ENCODE results near the gene SNTB2.

The SNTB2 gene

DNA sequence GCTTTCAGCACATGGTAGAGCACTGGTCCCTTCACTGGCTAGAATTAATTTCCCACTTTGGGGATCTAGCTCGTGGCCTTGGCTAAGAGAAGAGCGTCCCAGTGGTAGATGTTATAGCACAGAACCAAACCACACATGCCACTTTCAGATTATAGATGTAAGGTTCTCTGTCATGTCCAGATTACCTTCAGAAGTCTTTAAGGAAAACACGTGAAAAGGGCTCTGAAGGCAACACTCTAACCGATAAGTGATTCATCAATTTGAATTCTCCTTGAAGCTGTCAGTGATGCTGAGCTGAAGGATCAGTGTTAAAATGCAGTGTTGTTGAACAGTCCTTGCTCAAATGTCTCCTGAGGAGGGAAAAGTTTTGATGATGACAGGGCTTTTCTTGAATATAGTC lies 80.7 kb downstream of the SNTB2 start:
- Histone ChIP-seq H3K27me3 (ENCODE audit: insufficient read depth, low read depth) (no peaks in the 10 kb centered on the region), H3K27ac (no peak overlapping the region), H3K4me1 (ENCODE audit: low read depth, poor library complexity, severe bottlenecking) (peaks cover 19% of the 10 kb centered on the region), H3K36me3 (ENCODE audit: insufficient read depth) (no peaks in the 10 kb centered on the region), H3K4me3 (IDR thresholded peaks at IDR 0.05; ENCODE audit: insufficient read depth, low read depth, low read length) (no peak overlapping the region), H2AFZ (ENCODE audit: low read depth) (no peak overlapping the region), H3K9ac (no peak overlapping the region), H3K79me2 (ENCODE audit: insufficient read depth, low read depth) (no peaks in the 10 kb centered on the region), H3K4me2 (no peak overlapping the region), H4K20me1 (ENCODE audit: insufficient read depth) (no peaks in the 10 kb centered on the region)
- TF ChIP-seq, protein P1, sequence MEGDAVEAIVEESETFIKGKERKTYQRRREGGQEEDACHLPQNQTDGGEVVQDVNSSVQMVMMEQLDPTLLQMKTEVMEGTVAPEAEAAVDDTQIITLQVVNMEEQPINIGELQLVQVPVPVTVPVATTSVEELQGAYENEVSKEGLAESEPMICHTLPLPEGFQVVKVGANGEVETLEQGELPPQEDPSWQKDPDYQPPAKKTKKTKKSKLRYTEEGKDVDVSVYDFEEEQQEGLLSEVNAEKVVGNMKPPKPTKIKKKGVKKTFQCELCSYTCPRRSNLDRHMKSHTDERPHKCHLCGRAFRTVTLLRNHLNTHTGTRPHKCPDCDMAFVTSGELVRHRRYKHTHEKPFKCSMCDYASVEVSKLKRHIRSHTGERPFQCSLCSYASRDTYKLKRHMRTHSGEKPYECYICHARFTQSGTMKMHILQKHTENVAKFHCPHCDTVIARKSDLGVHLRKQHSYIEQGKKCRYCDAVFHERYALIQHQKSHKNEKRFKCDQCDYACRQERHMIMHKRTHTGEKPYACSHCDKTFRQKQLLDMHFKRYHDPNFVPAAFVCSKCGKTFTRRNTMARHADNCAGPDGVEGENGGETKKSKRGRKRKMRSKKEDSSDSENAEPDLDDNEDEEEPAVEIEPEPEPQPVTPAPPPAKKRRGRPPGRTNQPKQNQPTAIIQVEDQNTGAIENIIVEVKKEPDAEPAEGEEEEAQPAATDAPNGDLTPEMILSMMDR (conservative IDR thresholded peaks at IDR 0.05; ENCODE audit: low read depth, low read length) = no peak

DNA sequence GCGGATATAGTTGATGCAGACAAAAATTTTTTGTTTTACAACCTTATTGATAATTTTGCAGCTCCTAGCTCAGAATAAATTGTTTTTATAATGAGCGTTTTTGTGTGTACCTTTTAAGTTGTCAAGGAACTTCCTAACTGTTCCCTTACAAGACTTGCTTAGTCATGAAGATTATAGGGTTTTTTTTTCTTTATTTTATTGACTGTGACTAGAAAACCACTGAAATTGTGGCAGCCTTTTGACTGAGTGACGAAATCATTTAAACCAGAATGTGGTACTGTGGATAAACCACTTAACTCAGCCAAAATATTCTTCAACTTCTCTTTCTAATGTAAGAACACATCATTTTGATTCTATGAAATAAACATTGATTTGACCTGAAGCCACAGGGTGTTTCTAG lies 83.4 kb downstream of the SNTB2 start:
- Histone ChIP-seq H3K4me1 (ENCODE audit: low read depth, poor library complexity, severe bottlenecking) (peaks cover 19% of the 10 kb centered on the region), H3K36me3 (ENCODE audit: insufficient read depth) (no peaks in the 10 kb centered on the region), H3K27me3 (ENCODE audit: insufficient read depth, low read depth) (no peaks in the 10 kb centered on the region), H3K4me2 (no peak overlapping the region; the same call in 1 of the 2 replicates), H2AFZ (ENCODE audit: low read depth) (no peak overlapping the region), H3K79me2 (ENCODE audit: insufficient read depth, low read depth) (no peaks in the 10 kb centered on the region), H3K27ac (no peak overlapping the region), H4K20me1 (ENCODE audit: insufficient read depth) (no peaks in the 10 kb centered on the region), H3K4me3 (IDR thresholded peaks at IDR 0.05; ENCODE audit: insufficient read depth, low read depth, low read length) (no peak overlapping the region), H3K9ac (no peak overlapping the region)
- TF ChIP-seq, protein P1 (conservative IDR thresholded peaks at IDR 0.05; ENCODE audit: low read depth, low read length) = no peak

DNA sequence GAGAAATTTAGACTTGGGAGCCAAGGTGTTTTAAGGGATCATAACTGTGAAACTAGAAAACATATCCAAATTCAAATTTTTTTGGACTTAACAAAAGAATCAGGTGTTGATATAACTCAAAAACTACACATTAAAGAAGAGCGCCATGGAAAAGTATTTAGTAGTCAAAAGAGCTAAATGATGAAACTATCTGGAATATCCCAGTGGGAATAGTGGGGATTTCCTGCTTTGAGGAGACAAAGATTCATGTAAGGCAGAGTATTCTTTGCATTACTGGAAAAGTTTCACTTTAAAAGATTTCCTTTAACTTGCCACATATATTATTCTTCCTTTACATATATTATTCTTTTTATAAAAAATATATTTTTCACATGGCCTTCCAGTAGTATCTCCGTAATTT lies 83.9 kb downstream of the SNTB2 start:
- H3K27ac ChIP-seq = no peak overlapping the region
- no peaks in the 10 kb centered on the region for H3K36me3 ChIP-seq (ENCODE audit: insufficient read depth)
- H3K4me2 ChIP-seq = no peak overlapping the region; the same call in 1 of the 2 replicates
- TF ChIP-seq, protein P1 (conservative IDR thresholded peaks at IDR 0.05; ENCODE audit: low read depth, low read length) = no peak
- no peaks in the 10 kb centered on the region for H3K79me2 ChIP-seq (ENCODE audit: insufficient read depth, low read depth)
- no peaks in the 10 kb centered on the region for H3K27me3 ChIP-seq (ENCODE audit: insufficient read depth, low read depth)
- no peak overlapping the region for H2AFZ ChIP-seq (ENCODE audit: low read depth)
- H3K4me3 ChIP-seq (IDR thresholded peaks at IDR 0.05; ENCODE audit: insufficient read depth, low read depth, low read length) = no peak overlapping the region
- H3K4me1 ChIP-seq (ENCODE audit: low read depth, poor library complexity, severe bottlenecking) = peaks cover 19% of the 10 kb centered on the region
- no peak overlapping the region for H3K9ac ChIP-seq
- H4K20me1 ChIP-seq (ENCODE audit: insufficient read depth) = no peaks in the 10 kb centered on the region

DNA sequence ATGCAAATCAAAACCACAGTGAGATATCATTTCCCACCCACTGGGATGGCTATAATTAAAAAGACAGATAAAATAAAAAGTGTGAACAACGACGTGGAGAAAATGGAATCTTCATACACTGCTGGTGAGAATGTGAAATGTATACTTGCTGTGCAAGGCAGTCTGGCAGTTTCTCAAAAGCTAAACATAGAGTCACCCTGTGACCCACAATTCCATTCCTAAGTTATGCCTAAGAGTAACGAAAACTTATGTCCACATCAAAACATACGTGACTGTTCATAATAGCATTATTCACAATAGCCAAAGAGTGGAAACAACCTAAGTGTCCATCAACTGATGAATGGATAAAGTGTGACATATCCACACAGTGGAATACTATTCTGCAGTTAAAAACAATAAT lies 86.0 kb downstream of the SNTB2 start:
- no peak overlapping the region for H3K4me2 ChIP-seq
- no peaks in the 10 kb centered on the region for H3K79me2 ChIP-seq (ENCODE audit: insufficient read depth, low read depth)
- H3K4me1 ChIP-seq (ENCODE audit: low read depth, poor library complexity, severe bottlenecking) = peaks cover 19% of the 10 kb centered on the region
- no peaks in the 10 kb centered on the region for H3K27me3 ChIP-seq (ENCODE audit: insufficient read depth, low read depth)
- TF ChIP-seq, protein P1 (conservative IDR thresholded peaks at IDR 0.05; ENCODE audit: low read depth, low read length) = no peak
- no peaks in the 10 kb centered on the region for H3K36me3 ChIP-seq (ENCODE audit: insufficient read depth)
- H3K4me3 ChIP-seq (IDR thresholded peaks at IDR 0.05; ENCODE audit: insufficient read depth, low read depth, low read length) = no peak overlapping the region
- H3K27ac ChIP-seq = no peak overlapping the region
- no peak overlapping the region for H2AFZ ChIP-seq (ENCODE audit: low read depth)
- no peaks in the 10 kb centered on the region for H4K20me1 ChIP-seq (ENCODE audit: insufficient read depth)
- no peak overlapping the region for H3K9ac ChIP-seq

Data from KMS-11 (cell line).